DMS 273 (cell line): ENCODE measurements around the gene NR1D1.

Experiments
- DNase-seq: peaks from one replicate; lab custom pipeline; 2025; ENCODE audit not compliant: unreplicated experiment; lab: John Stamatoyannopoulos, UW

The NR1D1 gene

DNA sequence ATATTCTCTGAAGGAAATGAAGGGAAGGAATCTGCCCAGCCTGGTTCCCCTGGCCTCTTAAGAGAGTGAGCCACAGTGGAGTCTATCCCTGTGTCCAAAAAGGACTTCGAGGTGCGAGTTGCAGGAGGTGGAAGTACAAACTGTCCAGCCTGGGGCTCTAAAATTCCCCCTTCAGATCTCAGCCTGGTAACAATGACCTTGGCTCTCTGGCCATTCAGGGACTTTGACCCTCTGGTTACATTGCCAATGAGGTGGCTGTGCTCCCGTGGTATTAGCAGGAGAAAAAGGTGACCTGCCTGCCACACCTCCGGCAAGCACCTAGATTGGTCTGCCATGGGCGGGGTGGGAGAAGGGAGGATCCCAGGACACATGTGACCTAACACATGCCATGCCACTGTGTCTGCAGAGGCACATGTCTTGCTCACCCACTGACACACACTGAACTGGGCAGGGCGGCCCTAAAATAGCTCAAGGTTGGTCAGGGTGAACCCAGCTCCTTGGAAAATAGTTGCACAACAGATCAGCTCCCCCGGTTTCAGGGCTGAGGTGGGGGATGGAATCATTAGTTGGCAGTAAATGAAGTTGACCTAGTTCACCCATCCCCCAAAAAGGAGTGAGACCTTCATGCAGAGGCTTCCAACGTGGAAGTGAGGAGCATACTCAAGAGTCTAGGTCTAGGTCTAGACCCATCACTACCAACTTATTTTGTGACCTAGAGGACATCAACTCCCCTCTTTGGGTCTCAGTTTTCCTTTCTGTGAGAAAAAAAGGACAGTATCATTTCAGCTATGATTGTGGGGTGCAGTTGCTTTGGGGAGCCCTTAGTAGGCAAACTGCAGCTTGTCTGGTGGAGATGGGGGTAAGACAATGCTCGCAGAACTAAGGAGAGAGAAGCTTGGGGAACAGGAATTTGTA lies 2.2 kb downstream of the NR1D1 start:
- no peak for DNase-seq

GRCh38 chr17:40097087-40097486 lies 3.3 kb downstream of the NR1D1 start:
- no peak for DNase-seq

DNA sequence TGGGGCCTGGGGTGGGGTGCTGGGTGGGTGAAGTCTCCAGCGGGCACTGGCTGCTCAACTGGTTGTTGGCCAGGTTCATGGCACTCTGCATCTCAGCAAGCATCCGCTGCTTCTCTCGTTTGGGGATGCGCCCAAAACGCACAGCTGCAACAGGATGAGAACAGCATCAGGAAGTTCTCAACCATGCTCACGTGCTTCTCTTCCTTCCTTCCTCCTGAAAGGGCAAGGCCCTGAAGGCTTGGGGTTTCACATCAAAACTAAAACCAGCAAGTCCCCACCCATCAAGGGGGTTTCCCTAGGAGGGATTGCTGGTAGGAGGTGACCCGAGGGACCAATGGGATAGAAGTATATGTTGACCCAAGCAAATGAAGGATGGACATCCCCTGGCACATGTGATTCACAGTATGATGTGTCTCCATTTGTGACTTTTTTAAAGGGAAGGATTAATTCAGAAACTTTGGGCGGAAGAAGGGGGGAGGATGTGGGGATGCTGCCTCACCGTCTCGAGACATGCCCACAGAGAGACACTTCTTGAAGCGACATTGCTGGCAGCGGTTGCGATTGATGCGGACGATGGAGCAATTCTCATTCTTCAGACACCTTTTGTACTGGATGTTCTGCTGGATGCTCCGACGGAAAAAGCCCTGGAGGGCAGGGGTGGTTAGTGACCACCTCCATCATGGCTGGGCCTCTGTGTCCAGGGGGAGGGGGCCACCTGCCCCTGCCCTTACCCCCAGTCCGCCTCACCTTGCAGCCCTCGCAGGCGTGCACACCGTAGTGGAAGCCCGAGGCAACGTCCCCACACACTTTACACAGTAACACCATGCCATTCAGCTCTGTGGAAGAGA lies 4.2 kb downstream of the NR1D1 start:
- DNase-seq, result no peak

- DNase-seq, result peak; percentile 42
Measured at GRCh38 chr17:40095351-40095943, 4.9 kb downstream of the NR1D1 start.

- DNase-seq, result no peak
Measured at GRCh38 chr17:40094874-40095273, 5.5 kb downstream of the NR1D1 start.

DNA sequence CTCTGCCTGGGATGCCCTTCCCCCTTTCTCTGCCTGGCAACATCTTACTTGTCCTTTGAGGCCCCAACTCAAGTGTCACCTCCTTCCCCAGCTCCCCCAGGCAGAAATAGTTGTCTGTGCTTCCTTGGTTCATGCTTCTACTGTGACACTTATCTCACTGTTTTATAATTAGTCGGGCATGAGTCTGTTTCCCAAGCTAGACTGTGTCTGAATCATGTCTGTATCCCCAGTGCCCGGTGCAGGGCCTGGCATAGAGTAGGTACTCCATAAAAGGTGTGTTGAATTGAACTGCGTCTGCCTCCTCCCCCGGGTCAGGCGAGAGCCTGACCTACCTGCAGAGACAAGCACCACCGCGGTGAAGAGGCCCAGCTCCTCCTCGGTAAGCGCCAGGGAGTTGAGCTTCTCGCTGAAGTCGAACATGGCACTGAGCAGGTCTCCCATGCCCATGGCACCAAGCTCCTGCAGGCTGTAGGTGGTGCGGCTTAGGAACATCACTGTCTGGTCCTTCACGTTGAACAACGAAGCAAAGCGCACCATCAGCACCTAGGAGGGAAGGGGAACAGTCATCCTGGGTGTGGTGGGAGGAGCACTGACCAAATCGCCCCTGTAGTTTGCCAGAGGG lies 6.7 kb downstream of the NR1D1 start:
- no peak for DNase-seq

GRCh38 chr17:40093005-40093579 lies 7.3 kb downstream of the NR1D1 start:
- peak; percentile 44 for DNase-seq

GRCh38 chr17:40092581-40092980 lies 7.8 kb downstream of the NR1D1 start:
- peak; percentile 87 for DNase-seq

GRCh38 chr17:40091691-40092397 lies 8.5 kb downstream of the NR1D1 start:
- peak; percentile 87 for DNase-seq

- DNase-seq, result peak; percentile 79
Measured at GRCh38 chr17:40090237-40091119, 9.9 kb downstream of the NR1D1 start.

DNA sequence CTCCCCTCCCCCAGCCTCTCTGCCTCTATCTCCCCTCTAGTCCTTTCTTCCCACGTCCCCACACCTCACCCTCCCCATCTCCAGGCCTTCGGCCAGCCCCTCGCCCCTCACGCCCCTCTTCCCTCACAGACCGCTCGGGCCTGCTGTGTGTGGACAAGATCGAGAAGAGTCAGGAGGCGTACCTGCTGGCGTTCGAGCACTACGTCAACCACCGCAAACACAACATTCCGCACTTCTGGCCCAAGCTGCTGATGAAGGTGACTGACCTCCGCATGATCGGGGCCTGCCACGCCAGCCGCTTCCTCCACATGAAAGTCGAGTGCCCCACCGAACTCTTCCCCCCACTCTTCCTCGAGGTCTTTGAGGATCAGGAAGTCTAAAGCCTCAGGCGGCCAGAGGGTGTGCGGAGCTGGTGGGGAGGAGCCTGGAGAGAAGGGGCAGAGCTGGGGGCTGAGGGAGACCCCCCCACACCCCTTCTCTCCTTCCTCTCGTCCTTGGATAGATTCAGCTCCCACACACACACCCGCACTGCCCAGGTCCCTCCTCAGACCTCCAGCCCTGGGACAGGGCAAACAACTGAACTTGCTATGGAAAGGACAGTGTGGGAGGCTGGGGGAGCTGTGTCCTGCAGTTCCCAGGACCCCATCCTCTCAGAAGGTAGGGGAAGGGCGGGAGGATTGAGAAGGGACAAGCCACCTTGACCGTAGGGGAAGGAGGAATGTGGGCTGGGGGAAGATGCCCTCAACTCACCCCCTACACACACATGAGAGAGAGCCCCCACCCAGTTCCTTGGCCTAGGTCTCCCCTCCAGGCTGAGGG lies 11.1 kb downstream of the NR1D1 start:
- no peak for DNase-seq

GRCh38 chr17:40087903-40088718 lies 12.3 kb downstream of the NR1D1 start:
- no peak for DNase-seq

DNA sequence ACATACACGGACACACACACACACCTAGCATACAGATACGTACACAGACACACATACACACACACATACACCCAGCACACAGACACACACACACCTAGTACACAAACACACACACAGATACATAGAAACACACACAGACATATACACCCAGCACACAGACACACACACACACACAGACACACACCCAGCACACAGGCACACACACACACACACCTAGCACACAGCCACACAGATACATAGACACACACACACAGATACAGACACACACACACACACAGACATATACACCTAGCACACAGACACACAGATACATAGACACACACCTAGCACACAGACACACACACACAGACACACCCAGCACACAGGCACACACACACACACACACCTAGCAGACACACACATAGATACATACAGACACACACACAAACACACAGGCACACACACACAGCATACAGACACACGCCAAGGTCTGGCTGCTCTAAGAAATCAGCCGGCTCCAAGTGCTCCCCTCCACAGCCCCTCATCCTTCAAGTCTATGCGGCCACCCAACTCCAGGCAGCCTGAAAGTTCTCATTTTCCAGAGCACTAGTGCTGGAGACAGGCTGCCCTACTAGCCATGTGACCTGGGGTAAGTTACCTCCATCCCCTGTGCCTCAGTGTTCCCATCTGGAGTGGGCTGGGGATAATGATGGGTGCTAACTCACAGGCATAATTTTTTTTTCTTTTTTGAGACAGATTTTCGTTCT lies 13.2 kb downstream of the NR1D1 start:
- no peak for DNase-seq

- peak; percentile 86 for DNase-seq
Measured at GRCh38 chr17:40086150-40087044, 14.0 kb downstream of the NR1D1 start.

DNA sequence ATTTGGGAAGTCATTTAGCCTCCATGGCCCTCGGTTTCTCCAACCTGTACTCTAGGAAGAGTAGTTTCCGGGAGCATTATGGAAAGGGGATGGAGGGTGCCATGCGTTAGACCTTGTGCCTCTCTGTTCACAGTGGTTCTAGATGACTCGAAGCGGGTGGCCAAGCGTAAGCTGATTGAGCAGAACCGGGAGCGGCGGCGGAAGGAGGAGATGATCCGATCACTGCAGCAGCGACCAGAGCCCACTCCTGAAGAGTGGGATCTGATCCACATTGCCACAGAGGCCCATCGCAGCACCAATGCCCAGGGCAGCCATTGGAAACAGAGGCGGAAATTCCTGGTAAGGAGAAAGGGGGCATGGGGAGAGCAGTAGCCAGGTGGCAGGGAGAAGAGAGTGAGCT lies 15.9 kb downstream of the NR1D1 start:
- no peak for DNase-seq

GRCh38 chr17:40079545-40079944 lies 20.8 kb downstream of the NR1D1 start:
- DNase-seq, result no peak
